Body of pancreas (tissue), 4 donors: Measurements from ENCODE around the gene PLCXD3. TPM values are rescaled to one million over a fixed set of nuclear protein-coding genes. Genes with fewer than 3 reads are reported as not detected.
A peak's percentile ranks its signal among the peaks of the same experiment; 100 is the strongest.

Source experiments
- ATAC-seq: fragments of 150-250 bp; one replicate; pipeline ENCODE4 v1.9.1; 2016
- DNase-seq, 4 donors: peaks; one replicate each; pipeline ENCODE4 v3.0.0-alpha.2; 2019
- H3K27ac ChIP-seq, 4 donors: fragments of 200-600 bp; sonication (generic); 1 replicate in 3 of 4; 2 replicates in 1 of 4; pipeline versions ENCODE4 v1.5.1 to v1.6.1; 2016 to 2019; ENCODE audit warnings: mild to moderate bottlenecking in 1 of 4, mixed read lengths in 1 of 4, moderate library complexity in 1 of 4
- H3K27me3 ChIP-seq, 2 donors: fragments of 200-600 bp; sonication (generic); one replicate each; pipeline ENCODE4 v1.6.0; 2016; ENCODE audit warnings: mild to moderate bottlenecking in 1 of 2
- H3K36me3 ChIP-seq, 2 donors: fragments of 200-600 bp; sonication (generic); replicated peaks in 1 of 2; 2 replicates each; pipeline ENCODE4 v1.5.1; 2016; ENCODE audit warnings: low read depth in 2 of 2; ENCODE audit not compliant: insufficient read depth in 1 of 2
- H3K4me1 ChIP-seq: fragments of 200-600 bp; sonication (generic); one replicate; pipeline ENCODE4 v1.6.0; 2016
- H3K4me3 ChIP-seq, 2 donors: fragments of 200-600 bp; sonication (generic); 1 replicate in 1 of 2; 2 replicates in 1 of 2; pipeline ENCODE4 v1.5.1; 2016 to 2019
- H3K9me3 ChIP-seq, 3 donors: fragments of 200-600 bp; sonication (generic); 1 replicate in 2 of 3; 2 replicates in 1 of 3; pipeline ENCODE4 v1.5.1; 2016
- POLR2A ChIP-seq, 3 donors: fragments of 450-650 bp; IDR thresholded peaks; one replicate each; pipeline ENCODE4 v1.6.1; 2016; ENCODE audit warnings: antibody characterized with exemption in 3 of 3, mild to moderate bottlenecking in 2 of 3
- WGBS, 2 donors: methylation state at CpG; one replicate each; pipeline ENCODE4 v1.1.5; 2017; 5-methylcytosine and 5-hydroxymethylcytosine counted together
- intact Hi-C: fragments of 100-400 bp; cut with DNase I; formaldehyde crosslinking; loops from one replicate; pipeline ENCODE4 v1.15.1; 2023
- total RNA-seq, 2 donors: library from RNA; depleted of rRNA; stranded (reverse); fragments of >200 nt; gene quantifications; one replicate each; pipeline ENCODE4 v1.1.0, GENCODE V29; 2016
- TF ChIP-seq, protein P1 (sequence below), 7 experiments: fragments of 450-650 bp in 4 of 7; fragments of 200-600 bp in 3 of 7; sonication (generic) in 3 of 7; IDR thresholded peaks; one replicate each; pipeline ENCODE4 v1.5.1; 2016 to 2019; ENCODE audit warnings: antibody characterized with exemption in 7 of 7

PLCXD3 gene
- total RNA-seq, 2 donors from 2014 or later: 1.6 to 3.9 TPM

DNA sequence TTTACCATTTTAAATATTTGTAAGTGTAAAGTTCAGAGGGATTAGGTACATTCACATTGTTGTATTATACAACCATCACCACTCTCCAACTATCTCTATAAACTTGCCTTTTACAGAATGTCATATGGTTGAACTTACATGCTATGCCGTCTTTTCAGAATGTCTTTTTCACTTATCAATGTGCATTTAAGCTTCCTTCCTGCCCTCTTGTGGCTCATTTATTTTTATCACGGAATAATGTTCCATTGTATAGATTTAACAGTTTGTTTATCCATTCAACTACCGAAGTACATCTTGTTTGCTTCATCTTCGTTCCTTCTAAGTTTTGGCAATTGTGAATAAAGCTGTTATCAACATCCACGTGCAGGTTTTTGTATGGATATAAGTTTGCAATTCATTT is 163.8 kb downstream of the PLCXD3 start:
- 17 to 22% methylated on average over 5 of the region's 5 CpGs for WGBS, 2 donors
- Histone ChIP-seq H3K4me3 (no peak overlapping the region), H3K36me3 (no peaks in the 10 kb centered on the region), H3K9me3 (no peaks in the 10 kb centered on the region), H3K27me3 (no peaks in the 10 kb centered on the region), H3K4me1 (no peaks in the 10 kb centered on the region), H3K27ac (no peak overlapping the region)
- TF ChIP-seq POLR2A (IDR thresholded peaks at IDR 0.05): no peak
- TF ChIP-seq, protein P1, sequence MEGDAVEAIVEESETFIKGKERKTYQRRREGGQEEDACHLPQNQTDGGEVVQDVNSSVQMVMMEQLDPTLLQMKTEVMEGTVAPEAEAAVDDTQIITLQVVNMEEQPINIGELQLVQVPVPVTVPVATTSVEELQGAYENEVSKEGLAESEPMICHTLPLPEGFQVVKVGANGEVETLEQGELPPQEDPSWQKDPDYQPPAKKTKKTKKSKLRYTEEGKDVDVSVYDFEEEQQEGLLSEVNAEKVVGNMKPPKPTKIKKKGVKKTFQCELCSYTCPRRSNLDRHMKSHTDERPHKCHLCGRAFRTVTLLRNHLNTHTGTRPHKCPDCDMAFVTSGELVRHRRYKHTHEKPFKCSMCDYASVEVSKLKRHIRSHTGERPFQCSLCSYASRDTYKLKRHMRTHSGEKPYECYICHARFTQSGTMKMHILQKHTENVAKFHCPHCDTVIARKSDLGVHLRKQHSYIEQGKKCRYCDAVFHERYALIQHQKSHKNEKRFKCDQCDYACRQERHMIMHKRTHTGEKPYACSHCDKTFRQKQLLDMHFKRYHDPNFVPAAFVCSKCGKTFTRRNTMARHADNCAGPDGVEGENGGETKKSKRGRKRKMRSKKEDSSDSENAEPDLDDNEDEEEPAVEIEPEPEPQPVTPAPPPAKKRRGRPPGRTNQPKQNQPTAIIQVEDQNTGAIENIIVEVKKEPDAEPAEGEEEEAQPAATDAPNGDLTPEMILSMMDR (IDR thresholded peaks at IDR 0.05): peak in 4 of 7 experiments; percentile 7 to 23 (median 20)
- intact Hi-C loops: no loop called here
- DNase-seq (no peak), ATAC-seq (no peak)

DNA sequence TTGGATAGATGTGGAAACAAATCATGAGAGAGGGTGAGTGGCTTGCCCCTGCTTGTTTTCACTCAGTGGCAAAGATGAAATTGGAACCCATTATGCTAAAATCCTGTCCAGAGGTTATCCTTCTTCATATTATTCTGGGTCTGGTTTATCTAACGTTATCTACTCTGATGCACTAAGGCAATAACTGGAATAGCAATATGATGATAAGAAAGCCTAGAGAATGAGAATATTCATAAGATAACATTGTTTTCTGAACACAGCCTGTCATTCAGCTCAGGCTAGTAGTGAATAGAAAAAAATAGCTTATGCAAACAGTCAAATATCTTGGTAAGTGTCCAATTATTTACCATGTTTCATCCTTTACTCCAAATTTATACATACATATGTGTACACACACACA is 165.1 kb downstream of the PLCXD3 start:
- Histone ChIP-seq H3K4me3 (no peak overlapping the region), H3K9me3 (no peaks in the 10 kb centered on the region), H3K36me3 (no peaks in the 10 kb centered on the region), H3K27ac (no peak overlapping the region), H3K27me3 (no peaks in the 10 kb centered on the region), H3K4me1 (no peaks in the 10 kb centered on the region)
- no peak for DNase-seq
- TF ChIP-seq POLR2A (IDR thresholded peaks at IDR 0.05): no peak
- TF ChIP-seq, protein P1 (IDR thresholded peaks at IDR 0.05): no peak
- intact Hi-C loops: no loop called here
- no peak for ATAC-seq
- WGBS, 2 donors: 6 to 21% methylated on average over 1 of the region's 1 CpG

DNA sequence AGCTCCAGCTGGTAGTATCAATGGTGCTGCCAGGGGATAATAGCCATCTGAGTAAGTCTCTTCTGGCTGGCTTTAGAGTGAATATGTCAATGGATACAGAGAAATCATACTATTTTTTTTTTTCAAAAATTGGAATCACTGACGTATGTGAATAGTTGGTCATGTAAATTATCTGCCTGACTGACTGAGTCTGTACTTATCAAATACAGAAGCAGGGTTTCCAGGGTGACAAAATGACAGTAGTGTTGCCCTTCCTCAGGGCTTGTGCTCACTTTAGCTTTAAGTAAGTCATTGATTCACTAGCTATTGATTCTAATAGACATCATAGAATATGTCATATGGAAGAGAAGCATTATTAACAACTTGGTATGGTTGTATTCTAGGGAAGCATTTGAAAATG is 171.1 kb downstream of the PLCXD3 start:
- DNase-seq: no peak
- no peak overlapping the region for H3K27ac ChIP-seq
- no peak for TF ChIP-seq POLR2A (IDR thresholded peaks at IDR 0.05)
- TF ChIP-seq, protein P1 (IDR thresholded peaks at IDR 0.05): no peak
- 62 to 81% methylated on average over 1 of the region's 1 CpG for WGBS, 2 donors
- intact Hi-C loops: no loop called here
- H3K27me3 ChIP-seq: no peaks in the 10 kb centered on the region
- H3K4me1 ChIP-seq: no peaks in the 10 kb centered on the region
- H3K36me3 ChIP-seq: no peaks in the 10 kb centered on the region
- no peaks in the 10 kb centered on the region for H3K9me3 ChIP-seq
- no peak overlapping the region for H3K4me3 ChIP-seq
- ATAC-seq: no peak

- H3K4me3 ChIP-seq: no peak overlapping the region
- no peaks in the 10 kb centered on the region for H3K4me1 ChIP-seq
- ATAC-seq (no peak), DNase-seq (no peak)
- TF ChIP-seq, protein P1 (IDR thresholded peaks at IDR 0.05): no peak
- TF ChIP-seq POLR2A (IDR thresholded peaks at IDR 0.05): no peak
- no peak overlapping the region for H3K27ac ChIP-seq
- H3K9me3 ChIP-seq: no peaks in the 10 kb centered on the region
- intact Hi-C loops: no loop called here
- H3K36me3 ChIP-seq: no peaks in the 10 kb centered on the region
- 30 to 44% methylated on average over 2 of the region's 2 CpGs for whole genome bisulfite sequencing, 2 donors
- no peaks in the 10 kb centered on the region for H3K27me3 ChIP-seq
These were observed 172.2 kb downstream of the PLCXD3 start for GRCh38 chr5:41338136-41338675.

DNA sequence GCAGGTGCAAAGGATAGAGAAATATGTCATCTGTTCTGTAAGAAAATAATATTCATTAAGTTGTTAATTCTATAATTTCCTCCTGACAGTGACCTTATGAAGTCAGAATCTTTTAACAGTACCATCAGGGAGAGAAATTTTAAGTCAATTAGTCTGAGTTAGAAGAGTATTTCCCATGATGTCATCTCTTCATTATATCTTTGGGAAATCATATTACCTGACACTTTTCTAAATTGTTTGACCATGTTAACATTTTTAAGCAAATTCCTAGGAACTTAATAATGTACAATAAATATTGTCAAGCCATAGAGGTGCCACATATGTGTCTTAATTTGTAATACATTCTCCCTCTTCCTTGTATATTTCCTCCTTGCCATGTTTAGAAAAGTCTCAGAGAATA is 172.7 kb downstream of the PLCXD3 start:
- Histone ChIP-seq H3K4me3 (no peak overlapping the region), H3K36me3 (no peaks in the 10 kb centered on the region), H3K27me3 (no peaks in the 10 kb centered on the region), H3K4me1 (no peaks in the 10 kb centered on the region), H3K27ac (no peak overlapping the region), H3K9me3 (no peaks in the 10 kb centered on the region)
- DNase-seq (no peak), ATAC-seq (no peak)
- TF ChIP-seq, protein P1 (IDR thresholded peaks at IDR 0.05): no peak
- no peak for TF ChIP-seq POLR2A (IDR thresholded peaks at IDR 0.05)
- intact Hi-C loops: no loop called here
